Activated naive CD4-positive, alpha-beta T cell treated with anti-CD3 and anti-CD28 coated beads, Interleukin-2, amount 10 ng/mL, durations not matched to agents 5 hours and 36 hours (primary cell): ENCODE data around the gene MAGEA2B. TPM values are rescaled to one million over a fixed set of nuclear protein-coding genes. Genes with fewer than 3 reads are reported as not detected.

Experiments
- total RNA-seq, 2 experiments: library from RNA; stranded (reverse); gene quantifications; one replicate each; pipeline ENCODE4 v1.2.3, GENCODE V29; 2021

MAGEA2B gene, protein sequence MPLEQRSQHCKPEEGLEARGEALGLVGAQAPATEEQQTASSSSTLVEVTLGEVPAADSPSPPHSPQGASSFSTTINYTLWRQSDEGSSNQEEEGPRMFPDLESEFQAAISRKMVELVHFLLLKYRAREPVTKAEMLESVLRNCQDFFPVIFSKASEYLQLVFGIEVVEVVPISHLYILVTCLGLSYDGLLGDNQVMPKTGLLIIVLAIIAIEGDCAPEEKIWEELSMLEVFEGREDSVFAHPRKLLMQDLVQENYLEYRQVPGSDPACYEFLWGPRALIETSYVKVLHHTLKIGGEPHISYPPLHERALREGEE
- not detected for total RNA-seq

DNA sequence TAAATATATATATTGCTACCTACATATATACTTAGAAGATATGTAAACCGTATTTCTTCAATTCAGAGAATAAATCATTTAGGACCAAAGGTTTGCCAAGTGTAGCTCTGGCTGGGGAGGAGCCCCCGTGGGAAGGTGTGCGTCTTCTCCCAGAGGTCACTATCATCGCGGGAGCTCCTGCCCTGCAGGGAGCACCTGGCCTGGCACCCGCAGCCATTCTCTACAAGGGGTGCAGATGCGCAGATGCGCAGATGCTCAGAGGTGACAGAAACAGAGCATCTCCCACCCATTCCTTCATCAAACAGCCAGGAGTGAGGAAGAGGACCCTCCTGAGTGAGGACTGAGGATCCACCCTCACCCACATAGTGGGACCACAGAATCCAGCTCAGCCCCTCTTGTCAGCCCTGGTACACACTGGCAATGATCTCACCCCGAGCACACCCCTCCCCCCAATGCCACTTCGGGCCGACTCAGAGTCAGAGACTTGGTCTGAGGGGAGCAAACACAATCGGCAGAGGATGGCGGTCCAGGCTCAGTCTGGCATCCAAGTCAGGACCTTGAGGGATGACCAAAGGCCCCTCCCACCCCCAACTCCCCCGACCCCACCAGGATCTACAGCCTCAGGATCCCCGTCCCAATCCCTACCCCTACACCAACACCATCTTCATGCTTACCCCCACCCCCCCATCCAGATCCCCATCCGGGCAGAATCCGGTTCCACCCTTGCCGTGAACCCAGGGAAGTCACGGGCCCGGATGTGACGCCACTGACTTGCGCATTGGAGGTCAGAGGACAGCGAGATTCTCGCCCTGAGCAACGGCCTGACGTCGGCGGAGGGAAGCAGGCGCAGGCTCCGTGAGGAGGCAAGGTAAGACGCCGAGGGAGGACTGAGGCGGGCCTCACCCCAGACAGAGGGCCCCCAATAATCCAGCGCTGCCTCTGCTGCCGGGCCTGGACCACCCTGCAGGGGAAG lies at the start of gene MAGEA2B:
TSS of gene MAGEA2B (plus strand) at position 814 of the 973 bp plus-strand sequence. CDS start 2,479 bp downstream, outside the sequence.

DNA sequence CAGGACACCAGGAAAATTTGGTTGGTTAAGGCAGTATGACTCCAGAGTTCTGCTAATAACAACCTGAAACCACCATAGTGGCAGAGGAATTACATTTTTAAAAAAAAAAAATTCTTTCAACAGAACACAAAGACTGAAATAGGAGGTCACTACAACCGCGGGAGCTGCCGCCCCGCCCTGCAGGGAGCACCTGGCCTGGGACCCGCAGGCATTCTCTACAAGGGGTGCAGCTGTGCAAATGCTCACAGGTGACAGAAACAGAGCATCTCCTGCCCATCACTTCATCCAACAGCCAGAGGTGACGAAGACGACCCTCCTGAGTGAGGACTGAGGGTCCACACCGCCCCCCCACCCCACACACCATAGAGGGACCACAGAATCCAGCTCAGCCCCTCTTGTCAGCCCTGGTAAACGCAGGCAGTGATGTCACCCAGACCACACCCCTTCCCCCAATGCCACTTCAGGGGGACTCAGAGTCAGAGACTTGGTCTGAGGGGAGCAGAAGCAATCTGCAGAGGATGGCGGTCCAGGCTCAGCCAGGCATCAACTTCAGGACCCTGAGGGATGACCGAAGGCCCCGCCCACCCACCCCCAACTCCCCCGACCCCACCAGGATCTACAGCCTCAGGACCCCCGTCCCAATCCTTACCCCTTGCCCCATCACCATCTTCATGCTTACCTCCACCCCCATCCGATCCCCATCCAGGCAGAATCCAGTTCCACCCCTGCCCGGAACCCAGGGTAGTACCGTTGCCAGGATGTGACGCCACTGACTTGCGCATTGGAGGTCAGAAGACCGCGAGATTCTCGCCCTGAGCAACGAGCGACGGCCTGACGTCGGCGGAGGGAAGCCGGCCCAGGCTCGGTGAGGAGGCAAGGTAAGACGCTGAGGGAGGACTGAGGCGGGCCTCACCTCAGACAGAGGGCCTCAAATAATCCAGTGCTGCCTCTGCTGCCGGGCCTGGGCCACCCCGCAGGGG lies 16.2 kb upstream of the MAGEA2B start, which contains the start of gene MAGEA3:
TSS of gene MAGEA3 (plus strand) at position 843 of the 980 bp plus-strand sequence. CDS start 2,039 bp downstream, outside the sequence.

DNA sequence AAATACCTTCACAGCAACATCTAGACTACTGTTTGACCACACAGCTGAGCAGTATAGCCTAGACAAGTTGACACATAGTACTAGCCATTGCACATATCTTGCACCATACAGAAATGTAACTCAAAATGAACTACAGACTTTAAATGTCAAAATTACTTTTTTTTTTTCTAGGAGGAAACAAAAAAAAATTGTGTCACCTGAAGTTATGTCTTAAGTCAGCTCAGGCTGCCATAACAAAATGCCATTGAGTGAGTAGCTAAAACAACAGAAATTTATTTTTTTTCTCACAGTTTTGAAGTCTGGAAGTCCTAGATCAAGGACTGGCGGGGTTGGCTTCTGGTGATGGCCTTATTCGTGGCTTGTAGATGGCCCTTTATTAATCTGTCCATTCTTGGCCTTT lies 5.3 kb upstream of the MAGEA2B start, which contains the start of gene CSAG2:
TSS of gene CSAG2 (minus strand) at position 101 of the 400 bp plus-strand sequence. CDS start 161 bp downstream, outside the sequence.

GRCh38 chrX:152733261-152733975 lies 19.0 kb downstream of the MAGEA2B start, which contains the start of the genes CSAG1 and MAGEA12:
Gene CSAG1, minus strand, starts transcription at chrX:152733721. Its CDS starts 1,261 bp downstream, at chrX:152732460.
Gene MAGEA12, plus strand, starts transcription at chrX:152733757. Its CDS starts 2,405 bp downstream, at chrX:152736162.

GRCh38 chrX:152753686-152754650 lies 39.5 kb downstream of the MAGEA2B start, which contains the start of gene MAGEA2:
Gene MAGEA2, minus strand, starts transcription at chrX:152753842. Its CDS starts 2,479 bp downstream, at chrX:152751363.

DNA sequence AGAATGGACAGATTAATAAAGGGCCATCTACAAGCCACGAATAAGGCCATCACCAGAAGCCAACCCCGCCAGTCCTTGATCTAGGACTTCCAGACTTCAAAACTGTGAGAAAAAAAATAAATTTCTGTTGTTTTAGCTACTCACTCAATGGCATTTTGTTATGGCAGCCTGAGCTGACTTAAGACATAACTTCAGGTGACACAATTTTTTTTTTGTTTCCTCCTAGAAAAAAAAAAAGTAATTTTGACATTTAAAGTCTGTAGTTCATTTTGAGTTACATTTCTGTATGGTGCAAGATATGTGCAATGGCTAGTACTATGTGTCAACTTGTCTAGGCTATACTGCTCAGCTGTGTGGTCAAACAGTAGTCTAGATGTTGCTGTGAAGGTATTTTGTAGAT lies 44.5 kb downstream of the MAGEA2B start, which contains the start of gene CSAG3:
TSS of gene CSAG3 (plus strand) at position 301 of the 400 bp plus-strand sequence.

Other genes with a start within 250 kb of the MAGEA2B start
- gene GABRQ, start 76.7 kb upstream of the MAGEA2B start, total RNA-seq = not detected
- not detected for gene MAGEA3, start 15.8 kb upstream of the MAGEA2B start, total RNA-seq
- not detected for gene CSAG2, start 5.4 kb upstream of the MAGEA2B start, total RNA-seq
- gene CSAG1, start 19.1 kb downstream of the MAGEA2B start, total RNA-seq = not detected
- not detected for gene MAGEA12, start 19.1 kb downstream of the MAGEA2B start, total RNA-seq
- not detected for gene MAGEA2, start 39.2 kb downstream of the MAGEA2B start, total RNA-seq
- gene CSAG3, start 44.6 kb downstream of the MAGEA2B start, total RNA-seq = not detected
- gene MAGEA6, start 55.1 kb downstream of the MAGEA2B start, total RNA-seq = not detected
- 1 to 10 TPM; 7.3 to 8.4 TPM for gene CETN2, start 116.1 kb downstream of the MAGEA2B start, total RNA-seq
- gene NSDHL, start 116.4 kb downstream of the MAGEA2B start, total RNA-seq = 10 to 100 TPM; 14.7 TPM
- gene ZNF185, start 183.4 kb downstream of the MAGEA2B start, total RNA-seq = under 1 TPM; 0.50 to 0.70 TPM